Tongue (tissue), 2 donors: ENCODE results near the gene OXA1L. TPM values are rescaled to one million over a fixed set of nuclear protein-coding genes. Genes with fewer than 3 reads are reported as not detected.
"Not testable (repeated sequence)": the region's sequence is repeated elsewhere in the genome, so short reads cannot be mapped to it uniquely, and the experiment has no call there.

Experiments
- DNase-seq: peaks from one replicate; pipeline ENCODE4 v3.0.0-alpha.2; 2015
- total RNA-seq: library from RNA; depleted of rRNA; stranded (reverse); fragments of >200 nt; gene quantifications from one replicate; pipeline ENCODE4 v1.2.3, GENCODE V29; 2014

The OXA1L gene
- 92.3 TPM for total RNA-seq

GRCh38 chr14:22766457-22767322, at the start of gene OXA1L:
Gene OXA1L, plus strand, starts transcription at chr14:22766688. Its CDS starts 14 bp downstream, at chr14:22766702.
- peak; percentile 100 for DNase-seq

GRCh38 chr14:22718091-22718490, 48.4 kb upstream of the OXA1L start:
- no peak for DNase-seq

GRCh38 chr14:22721213-22721612, 45.3 kb upstream of the OXA1L start:
- DNase-seq: no peak

GRCh38 chr14:22723815-22724214, 42.7 kb upstream of the OXA1L start:
- no peak for DNase-seq

GRCh38 chr14:22724847-22725246, 41.6 kb upstream of the OXA1L start:
- not testable (repeated sequence) for DNase-seq

GRCh38 chr14:22725374-22725773, 41.1 kb upstream of the OXA1L start:
- DNase-seq: not testable (repeated sequence)

- DNase-seq: no peak
Measured at GRCh38 chr14:22726012-22726411, 40.5 kb upstream of the OXA1L start.

- not testable (repeated sequence) for DNase-seq
Measured at GRCh38 chr14:22732062-22732461, 34.4 kb upstream of the OXA1L start.

GRCh38 chr14:22733829-22734228, 32.7 kb upstream of the OXA1L start:
- DNase-seq: no peak

- no peak for DNase-seq
Measured at GRCh38 chr14:22735096-22735495, 31.4 kb upstream of the OXA1L start.

GRCh38 chr14:22736384-22736783, 30.1 kb upstream of the OXA1L start:
- not testable (repeated sequence) for DNase-seq

- no peak for DNase-seq
Measured at GRCh38 chr14:22737052-22737451, 29.4 kb upstream of the OXA1L start.

- no peak for DNase-seq
Measured at GRCh38 chr14:22739423-22739822, 27.1 kb upstream of the OXA1L start.

GRCh38 chr14:22740020-22740419, 26.5 kb upstream of the OXA1L start:
- no peak for DNase-seq

GRCh38 chr14:22747769-22748168, 18.7 kb upstream of the OXA1L start:
- no peak for DNase-seq

GRCh38 chr14:22748206-22748605, 18.3 kb upstream of the OXA1L start:
- DNase-seq: no peak

- no peak for DNase-seq
Measured at GRCh38 chr14:22748631-22749068, 17.8 kb upstream of the OXA1L start.

- no peak for DNase-seq
Measured at GRCh38 chr14:22752422-22752821, 14.1 kb upstream of the OXA1L start.

- DNase-seq: no peak
Measured at GRCh38 chr14:22753586-22753985, 12.9 kb upstream of the OXA1L start.

- DNase-seq: not testable (repeated sequence)
Measured at GRCh38 chr14:22757972-22758650, 8.4 kb upstream of the OXA1L start.

- DNase-seq: no peak
Measured at GRCh38 chr14:22761734-22762133, 4.8 kb upstream of the OXA1L start.

GRCh38 chr14:22764382-22764781, 2.1 kb upstream of the OXA1L start:
- DNase-seq: no peak

- no peak for DNase-seq
Measured at GRCh38 chr14:22767323-22767589, 768 bp downstream of the OXA1L start.

- no peak for DNase-seq
Measured at GRCh38 chr14:22768947-22769346, 2.5 kb downstream of the OXA1L start.
